Measurements from ENCODE around the gene DNAJC21.

The DNAJC21 gene

DNA sequence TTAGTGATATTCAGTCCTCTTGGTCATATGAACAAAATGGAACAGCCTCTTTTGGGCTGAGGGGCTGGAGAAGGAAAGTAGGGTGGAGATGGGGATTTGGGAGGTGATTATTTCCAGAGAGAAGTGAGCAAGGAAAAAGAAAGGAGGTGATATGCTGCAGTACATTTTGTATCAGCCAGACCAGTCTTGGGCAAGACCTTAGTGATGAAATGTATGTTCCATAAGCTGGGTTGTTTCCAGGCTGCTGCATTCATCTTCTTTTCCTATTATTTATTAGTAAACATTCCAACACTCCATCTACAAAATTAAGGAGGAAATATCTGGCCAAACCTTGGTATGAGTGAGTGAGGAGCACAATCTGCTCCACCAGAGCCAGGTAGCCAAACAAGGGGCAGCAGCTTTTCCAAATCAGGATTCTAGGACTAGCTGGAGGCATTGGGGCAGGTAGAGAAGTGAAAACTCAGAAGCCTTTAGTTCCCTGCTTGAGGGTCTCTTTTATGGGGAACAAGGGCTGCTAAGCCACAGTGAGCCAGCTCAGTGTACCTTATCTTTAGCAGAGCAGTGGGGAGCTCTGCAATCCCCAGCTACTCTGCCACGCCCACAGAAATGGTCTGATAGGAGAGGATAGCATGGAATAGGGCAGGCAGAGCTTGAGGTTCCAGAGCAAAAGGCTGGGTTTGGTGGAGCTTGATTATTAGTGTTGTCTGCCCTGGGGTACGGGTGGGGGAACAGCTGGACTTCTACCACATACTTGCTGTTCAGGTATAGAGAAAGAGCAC lies 33.5 kb upstream of the DNAJC21 start:
- Histone ChIP-seq H3K4me3 (replicated peaks; ENCODE audit: insufficient read depth, low read length) (no peak overlapping the region), H3K27me3 (ENCODE audit: insufficient read depth, poor library complexity, severe bottlenecking) (no peaks in the 10 kb centered on the region), H3K27ac (replicated peaks) (no peak overlapping the region)
- no peak for TF ChIP-seq REST (IDR thresholded peaks at IDR 0.05; ENCODE audit: insufficient replicate concordance, low read depth)
- no peak for TF ChIP-seq POLR2AphosphoS5 (IDR thresholded peaks at IDR 0.05; ENCODE audit: low read depth)
- DNase-seq (ENCODE audit: low read depth in 1 of 2, low spot score in 1 of 2), result no peak

DNA sequence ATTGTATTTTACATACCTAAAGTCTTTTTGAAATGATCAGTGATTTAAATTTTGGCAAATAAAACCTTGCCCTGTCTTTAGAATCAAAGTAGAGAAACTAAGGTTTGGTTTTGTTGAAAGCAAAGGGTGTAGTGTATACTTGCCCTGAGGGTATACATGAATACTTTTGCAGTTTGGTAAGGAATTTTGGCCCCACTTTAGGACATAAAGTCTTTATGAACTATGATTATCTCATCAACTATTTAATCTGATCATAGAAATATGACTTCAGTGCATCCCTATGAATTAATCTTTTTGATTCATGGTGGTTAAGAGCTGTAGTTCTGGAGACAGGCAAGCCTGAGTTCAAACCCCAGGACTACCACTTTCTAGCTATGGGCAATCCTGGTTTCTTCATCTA lies 31.7 kb upstream of the DNAJC21 start:
- no peak for DNase-seq (ENCODE audit: low read depth in 1 of 2, low spot score in 1 of 2)
- H3K27me3 ChIP-seq (ENCODE audit: insufficient read depth, poor library complexity, severe bottlenecking), result no peaks in the 10 kb centered on the region
- TF ChIP-seq POLR2AphosphoS5 (IDR thresholded peaks at IDR 0.05; ENCODE audit: low read depth) (no peak), REST (IDR thresholded peaks at IDR 0.05; ENCODE audit: insufficient replicate concordance, low read depth) (no peak), GABPA (IDR thresholded peaks at IDR 0.05; ENCODE audit: low read depth) (no peak), CTCF (IDR thresholded peaks at IDR 0.05; ENCODE audit: insufficient read depth, low read length) (no peak), SPI1 (IDR thresholded peaks at IDR 0.05; ENCODE audit: borderline replicate concordance, low read depth) (no peak)
- no peak overlapping the region for H3K27ac ChIP-seq (replicated peaks)
- no peak overlapping the region for H3K4me3 ChIP-seq (replicated peaks; ENCODE audit: insufficient read depth, low read length)

- peak; percentile 83 for TF ChIP-seq CTCF (IDR thresholded peaks at IDR 0.05; ENCODE audit: insufficient read depth, low read length)
- TF ChIP-seq SPI1 (IDR thresholded peaks at IDR 0.05; ENCODE audit: borderline replicate concordance, low read depth), result no peak
- no peak for TF ChIP-seq GABPA (IDR thresholded peaks at IDR 0.05; ENCODE audit: low read depth)
- DNase-seq (ENCODE audit: low read depth in 1 of 2, low spot score in 1 of 2), result peak in 1 of 2 experiments; percentile 53
- H3K27me3 ChIP-seq (ENCODE audit: insufficient read depth, poor library complexity, severe bottlenecking), result no peaks in the 10 kb centered on the region
- no peak overlapping the region for H3K27ac ChIP-seq (replicated peaks)
- no peak overlapping the region for H3K4me3 ChIP-seq (replicated peaks; ENCODE audit: insufficient read depth, low read length)
Observed at GRCh38 chr5:34898258-34898895, 31.0 kb upstream of the DNAJC21 start.

DNA sequence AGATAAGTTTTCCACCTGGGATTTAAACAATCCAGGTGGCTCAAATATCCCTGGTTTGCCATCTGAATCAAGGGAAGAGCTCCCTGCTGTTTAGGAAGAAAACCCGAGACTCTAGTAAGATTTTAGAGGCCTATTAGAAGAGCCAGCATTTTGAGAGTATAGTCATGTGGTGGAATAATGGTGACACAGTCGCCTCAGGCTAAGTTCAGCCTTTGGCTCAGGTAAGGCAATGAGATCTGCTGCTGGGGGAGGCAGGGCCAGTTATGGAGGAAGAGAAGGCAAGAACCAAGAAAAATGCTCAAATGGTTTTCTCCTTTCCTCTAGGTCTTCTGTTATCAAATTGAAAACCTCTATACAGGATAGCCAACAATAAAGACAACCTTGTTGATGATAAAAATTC lies 30.3 kb upstream of the DNAJC21 start:
- no peak for DNase-seq (ENCODE audit: low read depth in 1 of 2, low spot score in 1 of 2)
- Histone ChIP-seq H3K4me3 (replicated peaks; ENCODE audit: insufficient read depth, low read length) (no peak overlapping the region), H3K27me3 (ENCODE audit: insufficient read depth, poor library complexity, severe bottlenecking) (no peaks in the 10 kb centered on the region), H3K27ac (replicated peaks) (no peak overlapping the region)
- TF ChIP-seq REST (IDR thresholded peaks at IDR 0.05; ENCODE audit: insufficient replicate concordance, low read depth) (no peak), POLR2AphosphoS5 (IDR thresholded peaks at IDR 0.05; ENCODE audit: low read depth) (no peak), CTCF (IDR thresholded peaks at IDR 0.05; ENCODE audit: insufficient read depth, low read length) (no peak), SPI1 (IDR thresholded peaks at IDR 0.05; ENCODE audit: borderline replicate concordance, low read depth) (no peak), GABPA (IDR thresholded peaks at IDR 0.05; ENCODE audit: low read depth) (no peak)

All from HL-60 (cell line).